Measurements from ENCODE around the gene TP53BP2. TPM values are rescaled to one million over a fixed set of nuclear protein-coding genes. Genes with fewer than 3 reads are reported as not detected.
"Not testable (repeated sequence)": the region's sequence is repeated elsewhere in the genome, so short reads cannot be mapped to it uniquely, and the experiment has no call there.

Gene TP53BP2
- total RNA-seq, 6 experiments from 2014 or later, result 21.6 to 30.1 (median 26.4) TPM

DNA sequence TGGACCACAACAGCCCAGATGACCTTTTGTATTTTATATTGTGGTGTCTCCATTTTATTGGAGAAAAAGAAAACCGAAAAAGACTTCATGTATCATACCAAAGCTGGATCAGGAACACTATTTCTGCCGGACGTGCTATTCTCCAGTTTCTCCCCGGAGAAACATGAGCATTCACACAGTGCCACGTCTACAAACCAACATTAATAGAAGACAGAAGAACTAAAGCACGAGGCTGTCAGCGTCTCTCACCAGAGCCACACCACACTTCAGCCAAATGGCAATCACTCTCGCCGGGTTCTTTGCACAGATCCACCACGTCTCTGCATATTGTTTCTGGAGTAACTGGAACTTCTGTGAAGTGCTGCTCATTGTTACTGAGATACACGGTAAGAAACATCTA is 24.8 kb downstream of the TP53BP2 start:
- Mint-ChIP-seq H3K27ac (peak overlapping the region; percentile 81), H3K4me3 (peak overlapping the region; percentile 63; the same call in 1 of the 2 replicates), H3K27me3 (ENCODE audit: insufficient read depth) (no peaks in the 10 kb centered on the region; the same call in 1 of the 2 replicates), H3K4me1 (ENCODE audit: low read depth) (peaks cover 54% of the 10 kb centered on the region), H3K36me3 (ENCODE audit: low read depth) (no peaks in the 10 kb centered on the region), H3K9me3 (no peaks in the 10 kb centered on the region)
- DNase-seq, result no peak
- TF ChIP-seq, protein P1, sequence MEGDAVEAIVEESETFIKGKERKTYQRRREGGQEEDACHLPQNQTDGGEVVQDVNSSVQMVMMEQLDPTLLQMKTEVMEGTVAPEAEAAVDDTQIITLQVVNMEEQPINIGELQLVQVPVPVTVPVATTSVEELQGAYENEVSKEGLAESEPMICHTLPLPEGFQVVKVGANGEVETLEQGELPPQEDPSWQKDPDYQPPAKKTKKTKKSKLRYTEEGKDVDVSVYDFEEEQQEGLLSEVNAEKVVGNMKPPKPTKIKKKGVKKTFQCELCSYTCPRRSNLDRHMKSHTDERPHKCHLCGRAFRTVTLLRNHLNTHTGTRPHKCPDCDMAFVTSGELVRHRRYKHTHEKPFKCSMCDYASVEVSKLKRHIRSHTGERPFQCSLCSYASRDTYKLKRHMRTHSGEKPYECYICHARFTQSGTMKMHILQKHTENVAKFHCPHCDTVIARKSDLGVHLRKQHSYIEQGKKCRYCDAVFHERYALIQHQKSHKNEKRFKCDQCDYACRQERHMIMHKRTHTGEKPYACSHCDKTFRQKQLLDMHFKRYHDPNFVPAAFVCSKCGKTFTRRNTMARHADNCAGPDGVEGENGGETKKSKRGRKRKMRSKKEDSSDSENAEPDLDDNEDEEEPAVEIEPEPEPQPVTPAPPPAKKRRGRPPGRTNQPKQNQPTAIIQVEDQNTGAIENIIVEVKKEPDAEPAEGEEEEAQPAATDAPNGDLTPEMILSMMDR (IDR thresholded peaks at IDR 0.05), result no peak

DNA sequence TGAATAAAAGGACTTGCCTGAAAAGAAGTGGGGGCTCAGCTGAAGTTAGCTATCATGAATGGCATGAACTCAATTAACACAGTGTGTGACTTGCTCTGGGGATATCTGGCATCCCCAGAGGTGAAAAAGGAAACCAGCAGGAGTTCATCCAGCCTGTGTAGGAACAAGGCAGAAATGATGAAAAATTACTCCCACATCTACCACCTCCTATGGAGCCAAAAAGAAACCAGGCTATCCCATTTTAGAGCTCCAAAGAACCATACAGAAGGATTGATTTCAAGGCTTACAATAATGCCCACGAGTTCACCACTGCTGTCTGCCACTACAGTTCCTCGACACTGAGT is 25.3 kb downstream of the TP53BP2 start:
- Mint-ChIP-seq H3K9me3 (no peaks in the 10 kb centered on the region), H3K27ac (peak overlapping the region; percentile 81), H3K4me1 (ENCODE audit: low read depth) (peaks cover 54% of the 10 kb centered on the region), H3K27me3 (ENCODE audit: insufficient read depth) (no peaks in the 10 kb centered on the region; the same call in 1 of the 2 replicates), H3K36me3 (ENCODE audit: low read depth) (no peaks in the 10 kb centered on the region), H3K4me3 (peak overlapping the region; percentile 63; the same call in 1 of the 2 replicates)
- TF ChIP-seq, protein P1 (IDR thresholded peaks at IDR 0.05), result peak; percentile 19
- no peak for DNase-seq

DNA sequence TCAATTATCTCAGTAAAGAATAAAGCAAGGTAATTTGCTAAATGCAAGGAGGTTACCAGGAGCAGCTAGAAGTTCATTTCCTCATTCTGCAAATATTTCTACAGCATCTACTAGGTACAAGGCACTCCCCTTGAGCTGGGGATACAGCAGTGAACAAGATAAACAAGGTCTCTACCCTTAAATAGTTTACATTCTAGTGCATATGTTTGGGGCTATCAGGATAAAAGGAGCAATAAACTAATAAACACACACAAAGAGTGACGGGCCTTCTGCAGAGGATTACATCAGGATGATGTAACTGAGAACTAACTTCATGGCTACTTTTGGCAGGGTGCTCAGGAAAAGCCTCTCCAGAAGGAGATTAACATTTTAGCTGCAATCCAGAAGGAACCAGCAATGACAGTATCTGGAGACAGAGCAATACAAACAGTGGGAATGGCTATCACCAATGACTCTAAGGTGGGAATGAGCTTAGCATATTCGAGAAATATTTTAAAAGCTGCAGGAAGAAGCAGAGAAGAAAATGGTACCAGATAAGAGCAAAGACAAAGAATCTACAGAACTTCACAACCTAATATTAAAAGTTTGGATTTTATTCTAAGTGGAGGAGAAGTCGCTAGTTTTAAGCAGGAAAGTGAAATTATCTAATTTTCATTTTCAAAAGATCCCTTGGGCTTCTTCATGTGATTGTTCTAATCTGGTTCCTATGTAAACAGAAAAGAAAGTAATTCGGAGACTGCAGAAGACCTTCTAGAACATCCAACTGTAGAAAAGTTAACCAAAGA is 25.8 kb downstream of the TP53BP2 start:
- no peaks in the 10 kb centered on the region for H3K36me3 Mint-ChIP-seq (ENCODE audit: low read depth)
- TF ChIP-seq, protein P1 (IDR thresholded peaks at IDR 0.05), result no peak
- no peaks in the 10 kb centered on the region for H3K9me3 Mint-ChIP-seq
- H3K4me1 Mint-ChIP-seq (ENCODE audit: low read depth), result peaks cover 54% of the 10 kb centered on the region
- no peaks in the 10 kb centered on the region; the same call in 1 of the 2 replicates for H3K27me3 Mint-ChIP-seq (ENCODE audit: insufficient read depth)
- DNase-seq, result peak; percentile 24
- H3K27ac Mint-ChIP-seq, result peak overlapping the region; percentile 81
- peak overlapping the region; percentile 63 for H3K4me3 Mint-ChIP-seq

DNA sequence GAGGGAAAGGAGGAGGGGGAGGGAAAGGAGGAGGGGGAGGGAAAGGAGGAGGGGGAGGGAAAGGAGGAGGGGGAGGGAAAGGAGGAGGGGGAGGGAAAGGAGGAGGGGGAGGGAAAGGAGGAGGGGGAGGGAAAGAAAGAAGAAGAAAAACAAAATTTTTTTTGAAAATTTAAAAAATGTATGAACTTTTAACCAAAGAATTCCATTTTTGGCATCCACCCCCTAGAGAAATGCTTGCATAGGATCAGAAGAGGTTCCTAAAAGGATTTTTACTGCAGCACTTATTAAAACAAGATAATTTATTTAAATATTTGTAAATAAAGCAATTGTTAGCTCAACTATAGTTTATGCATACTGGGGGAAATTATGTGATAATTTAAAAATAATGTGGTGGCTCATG is 28.5 kb downstream of the TP53BP2 start:
- Mint-ChIP-seq H3K36me3 (ENCODE audit: low read depth) (peaks cover 11% of the 10 kb centered on the region), H3K4me1 (ENCODE audit: low read depth) (peaks cover 48% of the 10 kb centered on the region)
- H3K27me3 Mint-ChIP-seq (ENCODE audit: insufficient read depth); DNase-seq; H3K9me3 Mint-ChIP-seq; H3K4me3 Mint-ChIP-seq; H3K27ac Mint-ChIP-seq: not testable (repeated sequence)

DNA sequence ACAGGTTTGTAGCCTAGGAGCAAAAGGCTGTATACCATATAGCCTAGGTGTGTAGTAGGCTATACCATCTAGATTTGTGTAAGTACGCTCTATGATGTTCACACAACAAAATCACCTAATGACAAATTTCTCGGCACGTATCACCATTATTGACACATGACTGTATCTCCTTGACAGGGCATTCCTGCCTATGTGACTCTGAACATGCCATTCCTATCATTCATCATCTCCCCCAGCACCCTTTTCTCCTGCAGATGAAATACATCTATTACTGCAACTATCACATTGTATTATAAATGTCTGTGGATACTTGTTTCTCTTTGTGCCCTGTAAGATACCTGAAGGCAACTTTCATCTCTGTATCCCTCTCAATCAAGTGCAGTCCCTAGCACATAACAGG is 29.9 kb downstream of the TP53BP2 start:
- Mint-ChIP-seq H3K27me3 (ENCODE audit: insufficient read depth) (no peaks in the 10 kb centered on the region), H3K9me3 (no peaks in the 10 kb centered on the region), H3K27ac (peak overlapping the region; percentile 23), H3K4me1 (ENCODE audit: low read depth) (peaks cover 51% of the 10 kb centered on the region), H3K36me3 (ENCODE audit: low read depth) (peaks cover 11% of the 10 kb centered on the region), H3K4me3 (peak overlapping the region; percentile 4; the same call in 1 of the 2 replicates)
- DNase-seq, result peak; percentile 38
- TF ChIP-seq, protein P1 (IDR thresholded peaks at IDR 0.05), result no peak
